Measurements from ENCODE around the gene HOXA10.

HOXA10 gene

DNA sequence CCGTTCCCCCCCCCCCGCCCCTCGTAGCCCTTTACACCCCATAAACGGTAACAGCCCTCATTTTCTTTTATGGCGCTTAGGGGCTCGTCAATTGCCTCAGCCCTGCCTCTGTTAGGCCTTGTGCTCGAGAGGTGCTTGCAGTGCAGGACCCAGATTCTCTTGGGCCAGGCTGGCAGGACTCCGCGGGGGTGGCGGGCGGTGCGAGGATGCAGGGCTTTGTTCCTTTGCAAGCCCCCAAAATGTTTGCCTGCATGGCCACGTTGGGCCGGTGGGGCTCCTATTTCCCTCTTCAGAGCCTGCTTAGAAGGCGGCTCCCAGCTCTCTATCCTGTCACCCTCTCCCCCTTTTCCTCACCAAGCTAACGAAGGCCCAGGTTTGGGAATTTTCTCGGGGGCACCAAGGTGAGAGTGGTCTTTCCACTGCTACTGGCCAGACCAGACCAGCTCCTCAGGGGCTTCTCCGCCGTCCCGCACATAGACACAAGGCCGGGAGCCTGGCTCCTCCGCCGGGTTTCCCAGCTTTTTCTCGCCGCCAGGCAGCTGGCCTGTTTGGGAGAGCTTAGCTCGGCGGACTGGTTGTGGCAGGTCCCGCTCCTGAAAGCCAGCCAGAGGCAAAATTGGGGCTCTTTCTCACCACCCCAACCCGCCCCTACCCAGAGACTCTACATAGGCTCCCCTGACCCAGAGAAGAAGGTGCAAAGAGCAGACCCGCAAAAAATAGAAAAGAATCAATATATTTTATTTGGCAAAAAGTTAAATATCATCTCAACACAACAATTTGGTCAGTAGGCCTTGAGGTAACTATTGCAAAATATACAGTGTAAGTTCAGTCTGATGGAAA is 12.2 kb downstream of the HOXA10 start:
- peaks cover 100% of the 10 kb centered on the region for H3K27me3 ChIP-seq (ENCODE audit: control insufficient read depth, insufficient read depth, low read length)
- no peak overlapping the region for H3K4me3 ChIP-seq (ENCODE audit: low read depth, low read length)
- H3K9ac ChIP-seq (ENCODE audit: low read depth, low read length): no peak overlapping the region

GRCh38 chr7:27161214-27161720 is 12.9 kb downstream of the HOXA10 start:
- no peak overlapping the region for H3K4me3 ChIP-seq (ENCODE audit: low read depth, low read length)
- no peak overlapping the region for H3K27ac ChIP-seq (ENCODE audit: low read depth, low read length)
- peaks cover 100% of the 10 kb centered on the region for H3K27me3 ChIP-seq (ENCODE audit: control insufficient read depth, insufficient read depth, low read length)
- H3K4me1 ChIP-seq (ENCODE audit: control insufficient read depth, insufficient read depth, low read length): peaks cover 2% of the 10 kb centered on the region; the same call in 1 of the 2 replicates
- H3K9ac ChIP-seq (ENCODE audit: low read depth, low read length): no peak overlapping the region
- H3K36me3 ChIP-seq (ENCODE audit: control insufficient read depth, insufficient read depth, low read length): no peaks in the 10 kb centered on the region
- peaks cover 4% of the 10 kb centered on the region; the same call in 1 of the 2 replicates for H3K9me3 ChIP-seq (ENCODE audit: control insufficient read depth, insufficient read depth, low read length)

More for the DNA sequence above, 12.2 kb downstream of the HOXA10 start:
- Histone ChIP-seq H3K9me3 (ENCODE audit: control insufficient read depth, insufficient read depth, low read length) (peaks cover 3% of the 10 kb centered on the region; the same call in 1 of the 2 replicates), H3K36me3 (ENCODE audit: control insufficient read depth, insufficient read depth, low read length) (no peaks in the 10 kb centered on the region), H3K4me1 (ENCODE audit: control insufficient read depth, insufficient read depth, low read length) (no peaks in the 10 kb centered on the region), H3K27ac (ENCODE audit: low read depth, low read length) (no peak overlapping the region)

DNA sequence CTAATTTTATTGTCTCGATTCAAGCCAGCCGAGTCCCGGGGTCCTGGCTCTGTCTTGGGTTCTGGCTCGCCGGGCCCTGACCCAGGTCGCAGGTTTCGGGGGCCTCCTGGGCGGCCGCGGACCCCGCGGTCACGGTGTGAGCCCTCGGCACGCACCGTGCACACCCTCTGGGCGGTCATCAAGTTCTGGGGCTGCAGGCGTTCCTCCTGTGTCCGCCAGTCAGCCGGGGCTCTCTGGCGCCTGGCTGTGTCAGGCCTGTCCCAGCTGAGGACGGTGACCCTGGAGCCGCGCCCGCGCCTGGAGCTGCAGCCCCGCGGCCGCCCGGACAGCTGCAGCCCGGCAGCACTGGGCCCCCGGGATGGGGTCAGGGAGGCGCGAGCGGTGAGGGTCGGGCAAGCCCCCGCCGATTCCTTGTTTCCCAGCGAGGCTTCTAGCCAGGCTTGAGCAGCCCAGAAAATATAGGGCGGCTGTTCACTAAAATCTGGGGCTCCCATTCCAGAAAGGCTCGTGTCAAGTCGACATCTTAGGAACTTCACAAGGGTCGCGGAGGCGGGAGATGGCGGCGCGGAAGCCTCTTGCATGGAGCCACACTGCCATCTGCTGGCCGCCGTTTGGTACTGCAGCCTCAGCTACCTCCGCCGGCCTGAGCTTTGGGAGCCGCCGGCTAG is 13.4 kb downstream of the HOXA10 start:
- H3K27me3 ChIP-seq (ENCODE audit: control insufficient read depth, insufficient read depth, low read length): peaks cover 100% of the 10 kb centered on the region

DNA sequence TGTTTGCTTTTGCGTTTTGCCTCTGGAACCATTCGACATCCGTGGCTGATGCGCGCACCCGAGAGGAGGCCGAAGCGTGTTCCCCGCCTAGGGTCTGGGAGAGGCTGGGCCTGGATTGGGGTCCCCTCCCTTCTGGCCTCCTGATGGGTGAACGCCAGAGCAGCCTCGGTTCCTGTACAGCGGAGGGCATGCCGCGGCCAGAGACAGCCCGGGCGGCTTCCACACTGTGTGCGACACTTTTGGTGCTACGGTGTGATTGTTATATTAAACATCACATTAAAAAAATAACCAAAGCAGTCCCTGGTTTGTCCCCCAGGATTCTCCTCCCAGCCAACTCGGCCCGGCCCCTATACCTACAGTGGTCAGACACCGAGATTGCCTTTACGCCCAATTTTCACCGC is 14.0 kb downstream of the HOXA10 start:
- no peak overlapping the region for H3K27ac ChIP-seq (ENCODE audit: low read depth, low read length)
- peaks cover 2% of the 10 kb centered on the region; the same call in 1 of the 2 replicates for H3K4me1 ChIP-seq (ENCODE audit: control insufficient read depth, insufficient read depth, low read length)
- peaks cover 100% of the 10 kb centered on the region for H3K27me3 ChIP-seq (ENCODE audit: control insufficient read depth, insufficient read depth, low read length)
- H3K4me3 ChIP-seq (ENCODE audit: low read depth, low read length): 0 out of 2 replicates have a peak overlapping the region, but pooled peaks have one; percentile 49
- peaks cover 4% of the 10 kb centered on the region; the same call in 1 of the 2 replicates for H3K9me3 ChIP-seq (ENCODE audit: control insufficient read depth, insufficient read depth, low read length)
- H3K9ac ChIP-seq (ENCODE audit: low read depth, low read length): no peak overlapping the region
- no peaks in the 10 kb centered on the region for H3K36me3 ChIP-seq (ENCODE audit: control insufficient read depth, insufficient read depth, low read length)

More for the DNA sequence above, 13.4 kb downstream of the HOXA10 start:
- no peaks in the 10 kb centered on the region for H3K36me3 ChIP-seq (ENCODE audit: control insufficient read depth, insufficient read depth, low read length)
- H3K4me1 ChIP-seq (ENCODE audit: control insufficient read depth, insufficient read depth, low read length): peaks cover 2% of the 10 kb centered on the region; the same call in 1 of the 2 replicates
- no peak overlapping the region for H3K27ac ChIP-seq (ENCODE audit: low read depth, low read length)
- peak overlapping the region; percentile 49; the same call in 1 of the 2 replicates for H3K4me3 ChIP-seq (ENCODE audit: low read depth, low read length)
- no peak overlapping the region for H3K9ac ChIP-seq (ENCODE audit: low read depth, low read length)
- H3K9me3 ChIP-seq (ENCODE audit: control insufficient read depth, insufficient read depth, low read length): peaks cover 4% of the 10 kb centered on the region; the same call in 1 of the 2 replicates

DNA sequence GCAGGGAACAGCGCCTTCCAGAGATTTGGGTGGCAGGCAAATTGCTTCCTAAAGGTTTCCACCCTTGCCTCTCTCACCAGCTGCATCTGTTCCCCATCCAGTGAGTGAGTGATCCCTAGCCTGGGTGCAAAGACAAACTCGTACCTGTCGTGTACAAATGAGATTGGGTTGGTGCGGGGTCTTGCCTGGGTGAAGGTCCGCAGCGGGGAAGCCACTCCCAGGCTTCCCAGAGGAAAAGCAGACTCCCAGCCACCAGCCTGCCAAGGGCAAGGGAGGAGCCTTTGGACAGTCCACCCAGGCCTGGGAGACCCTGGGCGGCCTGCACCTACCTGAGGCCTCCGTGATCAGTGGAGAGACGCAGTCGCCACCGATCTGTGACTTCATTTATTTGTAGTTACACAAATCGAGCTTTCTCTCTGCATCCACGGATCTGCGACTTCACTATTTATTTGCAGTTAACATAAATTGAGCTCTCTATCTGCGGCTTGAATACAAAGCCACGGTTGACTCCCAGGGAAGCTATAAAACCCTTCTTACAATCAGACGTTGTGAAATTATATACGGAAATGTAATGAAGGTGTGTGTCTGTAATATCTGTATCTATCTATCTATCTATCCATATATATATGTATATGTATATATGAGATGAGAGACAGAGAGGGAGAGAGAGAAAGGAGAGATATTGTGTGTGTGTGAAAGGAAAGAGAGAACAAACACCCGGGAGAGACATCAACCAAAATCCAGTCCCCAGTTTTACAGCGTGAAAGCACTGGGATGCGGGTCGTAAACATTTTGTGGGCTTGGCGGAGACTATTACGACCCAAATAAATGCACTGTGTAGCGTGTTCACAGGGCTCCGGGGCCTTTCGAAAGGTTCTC is 14.6 kb downstream of the HOXA10 start:
- H3K9ac ChIP-seq (ENCODE audit: low read depth, low read length): no peak overlapping the region
- peaks cover 4% of the 10 kb centered on the region; the same call in 1 of the 2 replicates for H3K9me3 ChIP-seq (ENCODE audit: control insufficient read depth, insufficient read depth, low read length)
- H3K36me3 ChIP-seq (ENCODE audit: control insufficient read depth, insufficient read depth, low read length): no peaks in the 10 kb centered on the region
- H3K4me1 ChIP-seq (ENCODE audit: control insufficient read depth, insufficient read depth, low read length): peaks cover 2% of the 10 kb centered on the region; the same call in 1 of the 2 replicates
- H3K27me3 ChIP-seq (ENCODE audit: control insufficient read depth, insufficient read depth, low read length): peaks cover 100% of the 10 kb centered on the region
- no peak overlapping the region for H3K4me3 ChIP-seq (ENCODE audit: low read depth, low read length)
- H3K27ac ChIP-seq (ENCODE audit: low read depth, low read length): no peak overlapping the region

DNA sequence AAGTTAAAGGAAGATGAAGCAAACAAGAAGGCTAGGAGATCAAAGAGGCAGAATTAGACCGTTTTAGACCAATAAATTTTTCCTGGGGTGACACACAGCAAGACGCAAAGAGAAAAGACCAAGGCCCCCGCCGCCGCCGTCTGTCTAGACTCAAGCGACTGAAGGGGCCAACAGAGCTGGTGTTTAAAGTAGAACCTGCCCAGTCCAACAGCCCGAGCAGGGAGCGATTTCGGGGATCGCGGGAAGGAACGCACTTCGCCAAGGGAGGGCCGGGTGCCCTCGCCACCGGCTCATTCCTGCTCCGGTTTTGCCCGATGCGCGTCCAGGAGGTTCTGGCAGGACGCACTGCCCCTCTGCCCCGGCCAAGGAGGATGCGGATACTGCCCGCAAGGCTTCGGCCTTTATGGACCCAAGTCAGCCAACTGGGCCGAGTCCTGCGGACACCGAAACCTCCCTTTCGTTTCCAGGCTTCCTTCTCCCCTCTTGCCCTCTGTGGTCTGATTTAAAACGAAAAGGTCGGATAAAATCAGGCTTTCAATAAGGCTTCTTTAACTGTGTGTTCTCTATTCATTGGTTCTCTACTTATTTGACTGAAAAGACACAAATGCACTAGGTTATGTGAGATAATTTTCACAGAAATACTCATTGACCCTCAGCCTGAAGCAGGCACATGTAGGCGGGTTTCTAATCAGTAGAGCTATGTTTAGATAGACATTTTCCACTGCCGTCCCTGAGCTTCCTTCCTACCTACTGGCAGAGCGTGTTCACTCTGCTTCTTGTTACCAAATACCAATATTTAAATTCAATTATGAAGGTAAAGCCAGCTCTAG is 15.5 kb downstream of the HOXA10 start:
- Histone ChIP-seq H3K36me3 (ENCODE audit: control insufficient read depth, insufficient read depth, low read length) (no peaks in the 10 kb centered on the region), H3K4me1 (ENCODE audit: control insufficient read depth, insufficient read depth, low read length) (peaks cover 2% of the 10 kb centered on the region; the same call in 1 of the 2 replicates), H3K4me3 (ENCODE audit: low read depth, low read length) (no peak overlapping the region), H3K27me3 (ENCODE audit: control insufficient read depth, insufficient read depth, low read length) (peaks cover 100% of the 10 kb centered on the region), H3K27ac (ENCODE audit: low read depth, low read length) (no peak overlapping the region), H3K9ac (ENCODE audit: low read depth, low read length) (no peak overlapping the region), H3K9me3 (ENCODE audit: control insufficient read depth, insufficient read depth, low read length) (peaks cover 4% of the 10 kb centered on the region; the same call in 1 of the 2 replicates)

GRCh38 chr7:27157702-27158431 is 16.3 kb downstream of the HOXA10 start:
- Histone ChIP-seq H3K4me3 (ENCODE audit: low read depth, low read length) (no peak overlapping the region), H3K4me1 (ENCODE audit: control insufficient read depth, insufficient read depth, low read length) (peaks cover 2% of the 10 kb centered on the region; the same call in 1 of the 2 replicates), H3K9ac (ENCODE audit: low read depth, low read length) (no peak overlapping the region), H3K36me3 (ENCODE audit: control insufficient read depth, insufficient read depth, low read length) (no peaks in the 10 kb centered on the region), H3K9me3 (ENCODE audit: control insufficient read depth, insufficient read depth, low read length) (peaks cover 4% of the 10 kb centered on the region; the same call in 1 of the 2 replicates), H3K27me3 (ENCODE audit: control insufficient read depth, insufficient read depth, low read length) (peaks cover 100% of the 10 kb centered on the region), H3K27ac (ENCODE audit: low read depth, low read length) (no peak overlapping the region)

DNA sequence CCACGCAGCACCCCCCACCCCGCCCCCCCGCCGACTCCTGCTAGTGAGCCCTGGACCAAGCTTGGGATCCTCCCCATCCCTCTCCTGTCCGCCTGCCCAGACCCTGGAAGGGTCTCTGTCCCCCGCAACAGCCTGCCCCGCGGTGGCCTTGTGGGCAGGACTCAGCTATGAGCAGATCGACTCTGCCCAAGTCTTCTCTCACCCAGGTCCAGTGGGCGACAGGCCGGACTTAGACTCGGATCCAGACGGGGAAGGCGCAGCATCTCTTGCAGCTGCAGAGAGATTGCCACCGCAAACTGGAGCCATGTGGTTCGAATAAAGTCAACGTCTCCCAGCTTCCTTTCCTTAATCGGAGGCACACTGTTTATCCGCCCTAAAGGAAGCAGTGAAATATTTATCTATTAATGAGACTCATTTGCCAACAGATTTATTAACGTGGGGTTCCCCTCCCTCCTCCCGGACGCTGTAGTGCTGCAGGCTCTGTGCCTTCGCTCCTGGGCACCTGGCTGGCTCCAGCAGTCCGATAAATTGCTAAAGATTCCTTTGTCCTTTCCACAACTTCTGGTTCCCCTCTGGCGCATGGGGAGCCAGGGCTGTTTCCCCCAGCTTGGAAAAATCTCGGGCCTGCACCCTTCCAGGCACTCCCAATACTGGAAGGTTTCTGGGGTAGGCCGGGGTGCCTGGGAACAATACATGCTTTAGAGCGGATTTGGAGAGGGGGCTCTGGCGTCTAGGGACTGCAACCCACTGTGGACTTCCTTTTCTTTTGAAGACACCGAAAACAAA is 17.0 kb downstream of the HOXA10 start:
- H3K27ac ChIP-seq (ENCODE audit: low read depth, low read length): no peak overlapping the region
- H3K4me3 ChIP-seq (ENCODE audit: low read depth, low read length): no peak overlapping the region

DNA sequence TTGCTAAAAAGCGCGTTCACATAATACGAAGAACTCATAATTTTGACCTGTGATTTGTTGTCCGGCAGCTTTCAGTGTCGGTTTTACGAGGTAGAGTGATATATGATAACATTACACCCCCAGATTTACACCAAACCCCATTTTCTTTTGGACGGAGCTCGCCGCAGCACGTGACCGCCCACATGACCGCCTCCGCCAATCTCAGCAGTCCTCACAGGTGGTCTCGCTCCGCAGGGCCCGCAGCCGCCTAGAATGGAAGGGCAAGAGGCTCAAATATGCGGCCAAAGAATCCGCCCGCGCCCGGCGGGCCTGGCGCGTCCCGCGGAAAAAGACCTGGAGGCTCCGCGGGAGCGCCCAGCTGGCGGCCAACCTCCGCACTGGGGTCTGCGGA is 17.6 kb downstream of the HOXA10 start, which contains the start of gene HOXA7:
TSS of gene HOXA7 (minus strand) at position 168 of the 391 bp plus-strand sequence. CDS start at position 38, 130 bp downstream.
- no peaks in the 10 kb centered on the region for H3K36me3 ChIP-seq (ENCODE audit: control insufficient read depth, insufficient read depth, low read length)
- H3K4me3 ChIP-seq (ENCODE audit: low read depth, low read length): peak within 1 kb of the TSS; percentile 58
- peaks cover 100% of the 10 kb centered on the region for H3K27me3 ChIP-seq (ENCODE audit: control insufficient read depth, insufficient read depth, low read length)
- H3K4me1 ChIP-seq (ENCODE audit: control insufficient read depth, insufficient read depth, low read length): peaks cover 5% of the 10 kb centered on the region; the same call in 1 of the 2 replicates
- no peak within 1 kb of the TSS for H3K27ac ChIP-seq (ENCODE audit: low read depth, low read length)
- H3K9ac ChIP-seq (ENCODE audit: low read depth, low read length): no peak within 1 kb of the TSS
- H3K9me3 ChIP-seq (ENCODE audit: control insufficient read depth, insufficient read depth, low read length): peaks cover 4% of the 10 kb centered on the region; the same call in 1 of the 2 replicates

More for the DNA sequence above, 17.0 kb downstream of the HOXA10 start:
- peaks cover 4% of the 10 kb centered on the region; the same call in 1 of the 2 replicates for H3K4me1 ChIP-seq (ENCODE audit: control insufficient read depth, insufficient read depth, low read length)
- no peaks in the 10 kb centered on the region for H3K36me3 ChIP-seq (ENCODE audit: control insufficient read depth, insufficient read depth, low read length)
- no peak overlapping the region for H3K9ac ChIP-seq (ENCODE audit: low read depth, low read length)
- peaks cover 100% of the 10 kb centered on the region for H3K27me3 ChIP-seq (ENCODE audit: control insufficient read depth, insufficient read depth, low read length)
- peaks cover 4% of the 10 kb centered on the region; the same call in 1 of the 2 replicates for H3K9me3 ChIP-seq (ENCODE audit: control insufficient read depth, insufficient read depth, low read length)

All from HUES48 (cell line).